ENCODE measurements around the gene TADA1.

DNA sequence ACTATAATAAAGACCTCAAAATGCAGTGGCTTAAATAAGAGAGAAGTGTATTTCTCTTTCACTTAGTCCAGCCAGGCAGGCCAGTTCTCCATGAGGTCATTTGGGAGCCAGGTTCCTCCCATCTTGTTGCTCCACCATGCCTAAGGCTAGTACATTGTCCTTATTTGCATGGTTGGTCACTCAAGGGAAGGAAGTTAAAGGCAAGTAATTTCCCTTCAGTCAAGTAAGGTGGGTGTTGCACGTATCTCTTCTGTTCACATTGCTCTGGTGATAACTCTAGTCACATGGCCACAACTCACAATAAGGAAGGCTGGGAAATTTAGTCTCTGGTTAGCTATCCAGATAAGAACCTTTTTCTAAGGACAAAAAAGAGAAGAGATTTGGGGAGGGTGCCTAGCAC, 27.2 kb upstream of the TADA1 start:
- TF ChIP-seq, protein P1, sequence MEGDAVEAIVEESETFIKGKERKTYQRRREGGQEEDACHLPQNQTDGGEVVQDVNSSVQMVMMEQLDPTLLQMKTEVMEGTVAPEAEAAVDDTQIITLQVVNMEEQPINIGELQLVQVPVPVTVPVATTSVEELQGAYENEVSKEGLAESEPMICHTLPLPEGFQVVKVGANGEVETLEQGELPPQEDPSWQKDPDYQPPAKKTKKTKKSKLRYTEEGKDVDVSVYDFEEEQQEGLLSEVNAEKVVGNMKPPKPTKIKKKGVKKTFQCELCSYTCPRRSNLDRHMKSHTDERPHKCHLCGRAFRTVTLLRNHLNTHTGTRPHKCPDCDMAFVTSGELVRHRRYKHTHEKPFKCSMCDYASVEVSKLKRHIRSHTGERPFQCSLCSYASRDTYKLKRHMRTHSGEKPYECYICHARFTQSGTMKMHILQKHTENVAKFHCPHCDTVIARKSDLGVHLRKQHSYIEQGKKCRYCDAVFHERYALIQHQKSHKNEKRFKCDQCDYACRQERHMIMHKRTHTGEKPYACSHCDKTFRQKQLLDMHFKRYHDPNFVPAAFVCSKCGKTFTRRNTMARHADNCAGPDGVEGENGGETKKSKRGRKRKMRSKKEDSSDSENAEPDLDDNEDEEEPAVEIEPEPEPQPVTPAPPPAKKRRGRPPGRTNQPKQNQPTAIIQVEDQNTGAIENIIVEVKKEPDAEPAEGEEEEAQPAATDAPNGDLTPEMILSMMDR (IDR thresholded peaks at IDR 0.05; ENCODE audit: low read length) = no peak
- TF ChIP-seq EZH2 (optimal IDR thresholded peaks at IDR 0.05; ENCODE audit: low read depth, low read length) = no peak

All from MM.1S (cell line).